OCI-LY1 (cell line): ENCODE data around the gene CTBP2.
"Not testable (repeated sequence)": the region's sequence is repeated elsewhere in the genome, so short reads cannot be mapped to it uniquely, and the experiment has no call there.

Source experiments
- H2AFZ ChIP-seq: fragments of 200-600 bp; sonication (generic), shearing (Covaris generic); 2 replicates; pipeline ENCODE4 v1.6.0; 2014; ENCODE audit warnings: antibody characterized with exemption, mild to moderate bottlenecking, low read length
- H3F3A ChIP-seq: fragments of 200-600 bp; sonication (generic), shearing (Covaris generic); 2 replicates; pipeline ENCODE4 v1.6.0; 2014; ENCODE audit warnings: mild to moderate bottlenecking, antibody characterized with exemption, low read length, moderate library complexity; ENCODE audit not compliant: insufficient read depth
- H3K27ac ChIP-seq: fragments of 200-600 bp; sonication (generic); 2 replicates; pipeline ENCODE4 v1.5.1; 2014; ENCODE audit warnings: low read length, mixed run types, mild to moderate bottlenecking, low read depth; ENCODE audit not compliant: poor library complexity, severe bottlenecking
- H3K27me3 ChIP-seq: fragments of 200-600 bp; sonication (generic); 2 replicates; pipeline ENCODE4 v1.6.0; 2014; ENCODE audit warnings: antibody characterized with exemption, mild to moderate bottlenecking, low read length, moderate library complexity; ENCODE audit not compliant: insufficient read depth
- H3K36me3 ChIP-seq: fragments of 200-600 bp; sonication (generic); 2 replicates; pipeline ENCODE4 v1.6.1; 2014; ENCODE audit warnings: mild to moderate bottlenecking, antibody characterized with exemption, low read length, moderate library complexity, mixed read lengths; ENCODE audit not compliant: insufficient read depth
- H3K4me1 ChIP-seq: fragments of 200-600 bp; sonication (generic); 2 replicates; pipeline ENCODE4 v1.5.1; 2014; ENCODE audit warnings: mild to moderate bottlenecking, low read length, moderate library complexity; ENCODE audit not compliant: insufficient read depth, severe bottlenecking
- H3K4me2 ChIP-seq: fragments of 200-600 bp; sonication (generic), shearing (Covaris generic); 2 replicates; pipeline ENCODE4 v1.6.1; 2014; ENCODE audit warnings: low read length
- H3K4me3 ChIP-seq: fragments of 200-600 bp; sonication (generic); 2 replicates; pipeline ENCODE4 v1.5.1; 2014; ENCODE audit warnings: low read length, low read depth, mild to moderate bottlenecking, mixed read lengths; ENCODE audit not compliant: poor library complexity, severe bottlenecking
- H3K79me2 ChIP-seq: fragments of 200-600 bp; shearing (Covaris generic); 2 replicates; pipeline ENCODE4 v1.6.1; 2016; ENCODE audit warnings: mixed run types, low read length, mixed read lengths; ENCODE audit not compliant: insufficient read depth
- H3K9ac ChIP-seq: fragments of 200-600 bp; sonication (generic), shearing (Covaris generic); 2 replicates; pipeline ENCODE4 v1.6.1; 2014; ENCODE audit warnings: mild to moderate bottlenecking, low read length, mixed read lengths
- H3K9me2 ChIP-seq: fragments of 200-600 bp; sonication (generic), shearing (Covaris generic); 2 replicates; pipeline ENCODE4 v1.6.1; 2014; ENCODE audit warnings: low read depth, mild to moderate bottlenecking, low read length, mixed read lengths
- H3K9me3 ChIP-seq: fragments of 200-600 bp; shearing (Covaris generic); 2 replicates; pipeline ENCODE4 v1.6.1; 2014; ENCODE audit warnings: low read length, mixed read lengths
- H4K20me1 ChIP-seq: fragments of 200-600 bp; sonication (generic), shearing (Covaris generic); 2 replicates; pipeline ENCODE4 v1.6.0; 2016; ENCODE audit warnings: mild to moderate bottlenecking, low read length; ENCODE audit not compliant: insufficient read depth
- EZH2 ChIP-seq: fragments of 200-600 bp; sonication (generic), shearing (Covaris generic); IDR thresholded peaks from 2 replicates; pipeline ENCODE4 v1.8.0; 2017; ENCODE audit warnings: borderline replicate concordance, mixed run types, mild to moderate bottlenecking, antibody characterized with exemption, low read length, moderate library complexity, mixed read lengths
- TF ChIP-seq, protein P1 (sequence below): fragments of 200-600 bp; sonication (generic), shearing (Covaris generic); IDR thresholded peaks from 2 replicates; pipeline ENCODE4 v1.5.1; 2017; ENCODE audit warnings: mild to moderate bottlenecking, antibody characterized with exemption, low read length, moderate library complexity, mixed read lengths

CTBP2 gene

DNA sequence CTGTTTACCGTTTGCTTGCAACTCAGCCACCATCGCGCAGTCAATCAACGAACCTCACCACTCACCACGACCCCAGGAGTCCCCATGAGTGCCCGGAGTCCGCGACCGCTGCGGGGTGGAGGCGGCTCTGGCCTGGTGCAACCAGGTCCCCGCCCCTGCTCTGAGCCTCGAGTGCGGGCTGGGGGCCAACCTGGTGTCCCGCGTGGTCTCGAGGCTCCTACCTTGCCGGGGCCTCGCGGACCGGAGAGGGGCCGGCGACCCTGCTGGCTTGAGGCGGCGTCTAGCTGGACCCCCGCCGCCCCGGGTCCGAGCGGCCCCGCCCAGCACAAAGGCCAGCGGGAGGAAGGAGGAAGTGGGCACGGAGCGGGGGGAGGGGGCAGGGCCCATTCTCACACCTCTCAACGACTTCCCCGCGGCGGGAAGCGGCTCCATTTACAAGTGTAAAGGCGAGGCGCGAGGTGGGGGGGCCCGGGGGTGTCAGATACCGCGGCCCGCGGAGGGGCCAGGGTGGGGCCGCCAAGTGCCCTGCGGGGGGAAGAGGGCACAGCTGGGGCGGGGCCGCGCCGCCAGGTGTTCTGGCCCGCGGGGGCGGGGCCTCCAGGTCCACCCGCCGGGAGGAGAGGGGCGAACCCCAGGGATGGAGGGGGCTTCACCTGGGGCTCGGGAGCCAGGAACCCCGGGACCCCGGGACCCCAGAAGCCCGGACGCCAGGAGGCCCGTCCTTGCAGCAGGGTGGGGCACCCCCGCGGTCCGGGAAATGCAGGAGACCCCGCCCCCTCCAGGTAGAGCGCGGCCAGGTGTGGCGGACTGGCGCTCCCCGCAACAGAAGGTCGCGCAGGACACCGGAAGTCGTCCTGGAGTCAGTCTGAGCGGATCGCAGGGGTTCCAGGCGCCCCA lies 8.6 kb downstream of the CTBP2 start:
- Histone ChIP-seq H3K4me3 (no peak overlapping the region), H3K4me1 (no peaks in the 10 kb centered on the region), H3K4me2 (no peak overlapping the region), H3K27me3 (peaks cover 10% of the 10 kb centered on the region; the same call in 1 of the 2 replicates), H3K36me3 (no peaks in the 10 kb centered on the region), H3K9me3 (no peaks in the 10 kb centered on the region), H3K9me2 (no peaks in the 10 kb centered on the region), H3F3A (no peaks in the 10 kb centered on the region), H3K27ac (no peak overlapping the region), H3K79me2 (no peaks in the 10 kb centered on the region), H3K9ac (no peak overlapping the region), H4K20me1 (no peaks in the 10 kb centered on the region), H2AFZ (no peak overlapping the region)
- no peak for TF ChIP-seq EZH2
- TF ChIP-seq, protein P1, sequence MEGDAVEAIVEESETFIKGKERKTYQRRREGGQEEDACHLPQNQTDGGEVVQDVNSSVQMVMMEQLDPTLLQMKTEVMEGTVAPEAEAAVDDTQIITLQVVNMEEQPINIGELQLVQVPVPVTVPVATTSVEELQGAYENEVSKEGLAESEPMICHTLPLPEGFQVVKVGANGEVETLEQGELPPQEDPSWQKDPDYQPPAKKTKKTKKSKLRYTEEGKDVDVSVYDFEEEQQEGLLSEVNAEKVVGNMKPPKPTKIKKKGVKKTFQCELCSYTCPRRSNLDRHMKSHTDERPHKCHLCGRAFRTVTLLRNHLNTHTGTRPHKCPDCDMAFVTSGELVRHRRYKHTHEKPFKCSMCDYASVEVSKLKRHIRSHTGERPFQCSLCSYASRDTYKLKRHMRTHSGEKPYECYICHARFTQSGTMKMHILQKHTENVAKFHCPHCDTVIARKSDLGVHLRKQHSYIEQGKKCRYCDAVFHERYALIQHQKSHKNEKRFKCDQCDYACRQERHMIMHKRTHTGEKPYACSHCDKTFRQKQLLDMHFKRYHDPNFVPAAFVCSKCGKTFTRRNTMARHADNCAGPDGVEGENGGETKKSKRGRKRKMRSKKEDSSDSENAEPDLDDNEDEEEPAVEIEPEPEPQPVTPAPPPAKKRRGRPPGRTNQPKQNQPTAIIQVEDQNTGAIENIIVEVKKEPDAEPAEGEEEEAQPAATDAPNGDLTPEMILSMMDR = no peak

DNA sequence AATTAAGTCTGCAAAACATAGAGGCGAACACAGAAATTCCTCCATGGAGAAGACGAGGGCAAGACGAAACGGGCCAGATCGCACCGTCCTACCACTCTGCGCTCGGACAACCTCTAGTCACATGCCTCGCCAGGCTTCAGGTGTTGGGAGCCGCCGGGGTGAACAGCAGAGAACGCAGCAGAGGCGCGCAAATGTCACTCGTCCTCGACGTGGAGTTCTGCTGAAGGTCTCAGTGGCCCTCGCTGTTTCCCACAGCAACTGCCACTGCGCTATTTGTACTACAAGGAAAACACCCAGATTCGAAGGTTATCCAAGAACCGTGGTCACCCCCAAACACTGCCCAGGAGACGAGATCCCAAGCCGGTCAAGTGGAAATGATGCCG lies 9.2 kb downstream of the CTBP2 start:
- no peaks in the 10 kb centered on the region for H3K4me1 ChIP-seq
- no peaks in the 10 kb centered on the region for H3K9me2 ChIP-seq
- H3K4me3 ChIP-seq = no peak overlapping the region
- H3K27me3 ChIP-seq = peaks cover 10% of the 10 kb centered on the region; the same call in 1 of the 2 replicates
- H4K20me1 ChIP-seq = no peaks in the 10 kb centered on the region
- TF ChIP-seq, protein P1 = no peak
- no peak for TF ChIP-seq EZH2
- no peak overlapping the region for H2AFZ ChIP-seq
- no peak overlapping the region for H3K27ac ChIP-seq
- no peaks in the 10 kb centered on the region for H3F3A ChIP-seq
- no peaks in the 10 kb centered on the region for H3K9me3 ChIP-seq
- H3K4me2 ChIP-seq = no peak overlapping the region
- H3K9ac ChIP-seq = no peak overlapping the region
- H3K79me2 ChIP-seq = no peaks in the 10 kb centered on the region
- no peaks in the 10 kb centered on the region for H3K36me3 ChIP-seq

DNA sequence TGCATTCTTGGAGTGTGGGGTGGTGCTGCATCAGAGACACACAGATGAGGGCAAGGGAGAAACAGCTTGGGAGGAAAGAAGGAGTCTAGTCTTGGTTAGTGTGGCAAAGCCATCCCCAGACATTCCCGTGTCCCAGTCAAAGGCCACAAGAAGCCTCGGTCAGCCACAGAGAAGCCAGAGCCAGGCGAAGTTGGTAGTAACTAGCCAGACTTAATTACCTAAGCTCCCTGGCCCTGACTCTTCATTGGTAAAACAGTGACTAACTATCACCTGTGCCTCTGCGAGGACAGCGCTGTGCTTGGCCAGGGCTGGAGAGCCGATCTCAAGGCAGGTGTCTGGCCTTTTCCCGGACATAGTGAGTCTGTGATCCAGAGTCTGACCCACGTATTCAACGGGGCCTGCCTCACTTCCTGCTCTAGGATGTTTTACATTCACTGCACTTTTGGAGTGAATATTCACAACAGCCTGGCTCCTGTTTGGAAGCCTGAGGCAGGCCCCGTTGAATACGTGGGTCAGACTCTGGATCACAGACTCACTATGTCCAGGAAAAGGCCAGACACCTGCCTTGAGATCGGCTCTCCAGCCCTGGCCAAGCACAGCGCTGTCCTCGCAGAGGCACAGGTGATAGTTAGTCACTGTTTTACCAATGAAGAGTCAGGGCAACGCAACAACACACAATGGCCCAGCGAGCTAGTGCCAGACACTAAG lies 9.8 kb downstream of the CTBP2 start:
- H4K20me1 ChIP-seq, H3K27me3 ChIP-seq, H3K27ac ChIP-seq, H3K9ac ChIP-seq, H3K79me2 ChIP-seq, H3K4me3 ChIP-seq, H3K9me3 ChIP-seq, H2AFZ ChIP-seq, H3K36me3 ChIP-seq, H3F3A ChIP-seq, H3K9me2 ChIP-seq, H3K4me2 ChIP-seq, H3K4me1 ChIP-seq: not testable (repeated sequence)
